Measurements from ENCODE around the gene SERINC5. TPM values are rescaled to one million over a fixed set of nuclear protein-coding genes. Genes with fewer than 3 reads are reported as not detected.
"Not testable (repeated sequence)": the region's sequence is repeated elsewhere in the genome, so short reads cannot be mapped to it uniquely, and the experiment has no call there.

Gene SERINC5
- total RNA-seq, 2 donors from 2014 or later: 12.8 to 13.9 TPM

DNA sequence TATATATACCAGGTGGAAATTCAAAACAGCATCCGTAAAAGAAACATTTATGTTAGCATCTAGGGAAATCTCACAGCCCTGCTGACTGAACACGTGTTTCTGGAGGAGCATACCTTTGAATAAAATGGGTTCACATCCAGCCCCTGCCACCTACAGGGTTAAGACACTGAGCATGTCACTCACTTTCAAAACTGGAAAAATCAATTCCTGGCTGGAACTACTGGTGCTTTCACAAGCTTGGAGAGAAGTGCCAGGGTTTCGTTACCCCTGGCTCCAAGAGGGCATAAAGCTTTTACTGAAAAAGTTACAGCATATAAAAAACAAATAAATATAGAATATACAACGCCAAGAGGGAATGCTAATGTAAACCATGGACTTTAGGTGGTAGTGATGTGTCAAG, 48.0 kb downstream of the SERINC5 start:
- Histone ChIP-seq H3K27ac (no peak overlapping the region), H3K36me3 (no peaks in the 10 kb centered on the region), H3K4me1 (ENCODE audit: control insufficient read depth in 1 of 2, low read depth in 2 of 2) (no peaks in the 10 kb centered on the region), H3K27me3 (replicated peaks; ENCODE audit: insufficient read depth) (no peaks in the 10 kb centered on the region), H3K9me3 (no peaks in the 10 kb centered on the region), H3K4me3 (no peak overlapping the region)
- no peak for DNase-seq (ENCODE audit: low spot score)
- TF ChIP-seq, protein P1, sequence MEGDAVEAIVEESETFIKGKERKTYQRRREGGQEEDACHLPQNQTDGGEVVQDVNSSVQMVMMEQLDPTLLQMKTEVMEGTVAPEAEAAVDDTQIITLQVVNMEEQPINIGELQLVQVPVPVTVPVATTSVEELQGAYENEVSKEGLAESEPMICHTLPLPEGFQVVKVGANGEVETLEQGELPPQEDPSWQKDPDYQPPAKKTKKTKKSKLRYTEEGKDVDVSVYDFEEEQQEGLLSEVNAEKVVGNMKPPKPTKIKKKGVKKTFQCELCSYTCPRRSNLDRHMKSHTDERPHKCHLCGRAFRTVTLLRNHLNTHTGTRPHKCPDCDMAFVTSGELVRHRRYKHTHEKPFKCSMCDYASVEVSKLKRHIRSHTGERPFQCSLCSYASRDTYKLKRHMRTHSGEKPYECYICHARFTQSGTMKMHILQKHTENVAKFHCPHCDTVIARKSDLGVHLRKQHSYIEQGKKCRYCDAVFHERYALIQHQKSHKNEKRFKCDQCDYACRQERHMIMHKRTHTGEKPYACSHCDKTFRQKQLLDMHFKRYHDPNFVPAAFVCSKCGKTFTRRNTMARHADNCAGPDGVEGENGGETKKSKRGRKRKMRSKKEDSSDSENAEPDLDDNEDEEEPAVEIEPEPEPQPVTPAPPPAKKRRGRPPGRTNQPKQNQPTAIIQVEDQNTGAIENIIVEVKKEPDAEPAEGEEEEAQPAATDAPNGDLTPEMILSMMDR (IDR thresholded peaks at IDR 0.05): no peak
- no peak for ATAC-seq (ENCODE audit: insufficient number of reproducible peaks, low FRiP score, low read depth)

DNA sequence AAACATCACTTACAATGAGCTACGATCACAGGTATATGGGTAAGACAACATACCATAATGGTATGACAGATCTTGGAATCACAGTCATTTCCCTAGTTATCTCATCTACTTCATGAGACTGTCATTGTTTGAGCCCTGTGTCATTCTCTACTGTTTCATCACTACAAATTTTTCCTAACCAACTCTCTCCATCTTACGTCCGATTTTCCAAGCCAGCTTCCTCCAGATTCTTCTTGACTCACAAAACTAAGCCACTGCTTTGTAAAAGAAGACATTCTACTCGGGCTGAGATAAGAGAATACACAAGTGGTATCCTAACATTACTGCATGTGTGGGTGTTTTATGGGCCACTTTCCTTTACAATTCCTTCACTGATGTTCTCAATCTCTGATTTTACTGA, 49.6 kb downstream of the SERINC5 start:
- H3K4me1 ChIP-seq (ENCODE audit: control insufficient read depth in 1 of 2, low read depth in 2 of 2): no peaks in the 10 kb centered on the region

DNA sequence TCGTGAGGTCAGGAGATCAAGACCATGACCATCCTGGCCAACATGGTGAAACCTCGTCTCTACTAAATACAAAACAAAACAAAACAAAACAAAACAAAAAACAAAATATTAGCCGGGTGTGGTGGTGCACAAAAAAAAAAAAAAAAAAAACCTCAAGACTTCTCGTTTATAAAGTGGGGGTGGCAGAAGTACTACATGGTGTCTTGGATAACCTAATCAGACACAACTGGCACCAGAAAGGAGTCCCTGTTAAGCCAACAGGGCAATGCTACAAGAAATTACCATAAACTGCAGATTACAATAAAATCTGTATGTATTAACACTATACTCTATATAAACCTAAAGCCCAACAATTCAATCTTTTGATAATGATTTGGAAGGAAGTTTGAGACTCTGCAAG, 50.0 kb downstream of the SERINC5 start:
- no peak for ATAC-seq (ENCODE audit: insufficient number of reproducible peaks, low FRiP score, low read depth)

More for the DNA sequence above, 49.6 kb downstream of the SERINC5 start:
- no peaks in the 10 kb centered on the region for H3K27me3 ChIP-seq (replicated peaks; ENCODE audit: insufficient read depth)
- TF ChIP-seq, protein P1 (IDR thresholded peaks at IDR 0.05): no peak
- no peak overlapping the region for H3K4me3 ChIP-seq
- ATAC-seq (ENCODE audit: insufficient number of reproducible peaks, low FRiP score, low read depth) (no peak), DNase-seq (ENCODE audit: low spot score) (no peak)
- no peaks in the 10 kb centered on the region for H3K9me3 ChIP-seq
- H3K36me3 ChIP-seq: no peaks in the 10 kb centered on the region
- no peak overlapping the region for H3K27ac ChIP-seq

DNA sequence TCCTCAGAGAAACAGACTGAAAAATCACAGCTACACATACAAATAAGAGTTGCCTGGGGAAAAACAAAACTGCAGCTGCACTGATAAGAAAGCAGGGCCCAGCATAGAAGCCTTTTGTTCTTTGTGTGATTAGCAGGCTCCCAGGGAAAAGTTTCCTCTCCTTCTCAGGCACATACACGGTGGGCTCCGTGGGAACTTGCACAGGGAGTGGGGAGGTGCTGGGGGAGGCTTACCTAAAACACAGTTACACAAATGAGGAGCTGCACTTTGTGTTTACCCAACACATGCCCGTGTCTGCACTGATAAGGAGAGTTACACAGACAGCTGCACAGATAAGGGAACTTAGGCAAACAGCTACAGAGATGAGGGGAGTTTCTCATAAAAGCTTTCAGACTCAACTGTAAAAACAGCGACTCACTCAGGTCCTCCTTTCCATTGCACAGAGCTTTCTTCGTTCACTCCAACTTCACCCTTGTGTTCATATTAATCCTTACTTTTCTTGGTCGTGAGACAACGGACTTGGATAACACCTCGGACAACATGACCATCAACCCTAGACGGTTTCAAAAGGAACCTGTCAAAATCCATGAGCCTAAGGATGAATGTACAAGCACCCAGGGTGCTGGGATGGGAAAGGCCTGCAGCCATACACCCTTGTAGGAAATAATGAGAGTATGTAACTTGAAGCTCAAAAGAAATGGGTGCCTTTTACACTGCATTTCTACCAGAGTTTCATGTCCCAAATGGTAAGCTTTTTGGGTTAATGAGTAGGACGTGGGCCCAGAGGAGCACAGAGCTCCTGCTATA, 50.8 kb downstream of the SERINC5 start:
- no peak overlapping the region for H3K4me3 ChIP-seq
- no peaks in the 10 kb centered on the region for H3K36me3 ChIP-seq
- no peaks in the 10 kb centered on the region for H3K27me3 ChIP-seq (replicated peaks; ENCODE audit: insufficient read depth)
- no peak for DNase-seq (ENCODE audit: low spot score)
- no peaks in the 10 kb centered on the region for H3K9me3 ChIP-seq
- H3K4me1 ChIP-seq (ENCODE audit: control insufficient read depth in 1 of 2, low read depth in 2 of 2): no peaks in the 10 kb centered on the region
- no peak overlapping the region for H3K27ac ChIP-seq
- TF ChIP-seq, protein P1 (IDR thresholded peaks at IDR 0.05): no peak
- ATAC-seq (ENCODE audit: insufficient number of reproducible peaks, low FRiP score, low read depth): no peak

More for the DNA sequence above, 50.0 kb downstream of the SERINC5 start:
- H3K27ac ChIP-seq: no peak overlapping the region
- DNase-seq (ENCODE audit: low spot score): no peak
- no peaks in the 10 kb centered on the region for H3K27me3 ChIP-seq (replicated peaks; ENCODE audit: insufficient read depth)
- no peak overlapping the region for H3K4me3 ChIP-seq
- no peaks in the 10 kb centered on the region for H3K9me3 ChIP-seq
- TF ChIP-seq, protein P1 (IDR thresholded peaks at IDR 0.05): no peak
- H3K36me3 ChIP-seq: no peaks in the 10 kb centered on the region
- no peaks in the 10 kb centered on the region for H3K4me1 ChIP-seq (ENCODE audit: control insufficient read depth in 1 of 2, low read depth in 2 of 2)

GRCh38 chr5:80201763-80202162, 54.1 kb downstream of the SERINC5 start:
- not testable (repeated sequence) for H3K4me3 ChIP-seq; DNase-seq (ENCODE audit: low spot score); H3K36me3 ChIP-seq; H3K27me3 ChIP-seq (replicated peaks; ENCODE audit: insufficient read depth); H3K9me3 ChIP-seq; H3K27ac ChIP-seq; ATAC-seq (ENCODE audit: insufficient number of reproducible peaks, low FRiP score, low read depth)
- H3K4me1 ChIP-seq (ENCODE audit: control insufficient read depth in 1 of 2, low read depth in 2 of 2): peaks cover 0 to 13% of the 10 kb centered on the region in 2 donors
